GM12892 (cell line): ENCODE results near the gene ACOT7.

Source experiments
- POLR2A ChIP-seq: IDR thresholded peaks from 2 replicates; pipeline ENCODE4 v1.6.1; 2011; ENCODE audit warnings: low read depth, low read length, control low read depth
- POLR2AphosphoS5 ChIP-seq: IDR thresholded peaks from 2 replicates; pipeline ENCODE4 v1.6.1; 2011; ENCODE audit warnings: low read depth, low read length, control low read depth
- TAF1 ChIP-seq: IDR thresholded peaks from 2 replicates; pipeline ENCODE4 v1.6.1; 2011; ENCODE audit warnings: low read depth, mild to moderate bottlenecking, control low read depth, low read length, borderline replicate concordance

DNA sequence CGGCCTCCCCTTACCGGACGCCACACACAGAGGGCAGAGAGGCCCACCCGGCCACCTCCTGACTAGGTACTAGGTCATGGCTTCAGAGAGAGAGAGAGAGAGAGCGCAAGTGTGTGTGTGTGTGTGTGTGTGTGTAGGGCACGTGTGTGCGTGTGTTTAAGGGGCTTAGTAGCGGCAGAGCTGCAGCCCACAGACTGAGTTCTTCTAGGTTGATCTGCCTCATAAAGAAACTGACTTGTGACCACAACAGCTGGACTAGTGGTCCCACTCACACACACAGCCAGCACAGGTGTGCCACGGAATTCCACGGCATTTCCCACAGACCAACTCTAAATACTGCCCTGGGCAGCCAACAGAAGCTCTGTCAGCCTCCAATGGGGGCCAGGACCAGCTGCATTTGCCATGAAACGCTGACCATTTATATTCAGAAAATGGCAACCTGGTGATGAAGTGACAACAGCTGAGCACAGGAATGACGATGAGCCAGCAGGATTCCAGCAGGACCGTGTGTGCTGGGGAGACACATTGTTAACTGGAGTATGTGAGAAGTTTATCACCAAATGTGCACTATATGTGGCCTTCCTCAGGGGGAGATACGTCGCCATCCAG is 93.9 kb downstream of the ACOT7 start:
- TF ChIP-seq POLR2AphosphoS5 (no peak), POLR2A (no peak), TAF1 (no peak)
